Activated CD4-positive, alpha-beta T cell treated with anti-CD3 and anti-CD28 coated beads, Interleukin-2, amount 50 U/mL, for 48 hours (primary cell): ENCODE results near the gene RPH3AL.
"Not testable (repeated sequence)": the region's sequence is repeated elsewhere in the genome, so short reads cannot be mapped to it uniquely, and the experiment has no call there.

Experiments used
- DNase-seq, 2 experiments: peaks; one replicate each; pipeline ENCODE4 v3.0.0-alpha.2; 2020

RPH3AL gene

GRCh38 chr17:218432-219110, 134.0 kb downstream of the RPH3AL start:
- no peak for DNase-seq

- DNase-seq, result no peak
These were observed 136.0 kb downstream of the RPH3AL start for GRCh38 chr17:216625-217024.

- DNase-seq, result not testable (repeated sequence)
These were observed 136.8 kb downstream of the RPH3AL start for GRCh38 chr17:215563-216478.

GRCh38 chr17:214881-215331, 137.7 kb downstream of the RPH3AL start:
- no peak for DNase-seq

GRCh38 chr17:213286-214105, 139.1 kb downstream of the RPH3AL start:
- DNase-seq, result no peak

GRCh38 chr17:210402-210801, 142.2 kb downstream of the RPH3AL start:
- DNase-seq, result no peak

- no peak for DNase-seq
These were observed 144.2 kb downstream of the RPH3AL start for GRCh38 chr17:208429-208828.

GRCh38 chr17:207775-208174, 144.8 kb downstream of the RPH3AL start:
- no peak for DNase-seq

GRCh38 chr17:206941-207560, 145.6 kb downstream of the RPH3AL start:
- no peak for DNase-seq

GRCh38 chr17:206484-206883, 146.1 kb downstream of the RPH3AL start:
- DNase-seq, result not testable (repeated sequence)

- DNase-seq, result no peak
These were observed 146.8 kb downstream of the RPH3AL start for GRCh38 chr17:205817-206216.

GRCh38 chr17:205148-205669, 147.4 kb downstream of the RPH3AL start:
- no peak for DNase-seq

- DNase-seq, result no peak
These were observed 148.0 kb downstream of the RPH3AL start for GRCh38 chr17:204427-205147.

GRCh38 chr17:202501-202951, 150.1 kb downstream of the RPH3AL start:
- no peak for DNase-seq

GRCh38 chr17:201736-202135, 150.9 kb downstream of the RPH3AL start:
- not testable (repeated sequence) for DNase-seq

GRCh38 chr17:201257-201656, 151.3 kb downstream of the RPH3AL start:
- not testable (repeated sequence) for DNase-seq

- DNase-seq, result no peak
These were observed 152.0 kb downstream of the RPH3AL start for GRCh38 chr17:200586-200985.

GRCh38 chr17:199806-200545, 152.6 kb downstream of the RPH3AL start:
- no peak for DNase-seq

GRCh38 chr17:199191-199604, 153.4 kb downstream of the RPH3AL start:
- DNase-seq, result no peak

GRCh38 chr17:198225-198624, 154.4 kb downstream of the RPH3AL start:
- DNase-seq, result not testable (repeated sequence)

- DNase-seq, result no peak
These were observed 155.3 kb downstream of the RPH3AL start for GRCh38 chr17:197352-197751.
